HEK293T (cell line): ENCODE results near the gene TREML1.

Source experiments
- ARNT ChIP-seq: fragments of 450-650 bp; IDR thresholded peaks from 2 replicates; pipeline ENCODE4 v1.6.1; 2017; ENCODE audit warnings: mild to moderate bottlenecking
- BHLHE40 ChIP-seq: fragments of 450-650 bp; IDR thresholded peaks from 2 replicates; pipeline ENCODE4 v1.6.1; 2016; ENCODE audit warnings: mild to moderate bottlenecking, moderate library complexity, borderline replicate concordance
- ELF4 ChIP-seq: fragments of 450-650 bp; IDR thresholded peaks from 2 replicates; pipeline ENCODE4 v1.6.1; 2017; ENCODE audit warnings: antibody characterized with exemption
- FOXA1 ChIP-seq: fragments of 450-650 bp; IDR thresholded peaks from 2 replicates; pipeline ENCODE4 v1.6.1; 2016; ENCODE audit warnings: mild to moderate bottlenecking
- FOXK2 ChIP-seq: fragments of 450-650 bp; IDR thresholded peaks from 2 replicates; pipeline ENCODE4 v1.6.1; 2016; ENCODE audit warnings: mild to moderate bottlenecking
- FOXM1 ChIP-seq: fragments of 450-650 bp; IDR thresholded peaks from 2 replicates; pipeline ENCODE4 v1.6.1; 2017; ENCODE audit warnings: mild to moderate bottlenecking, borderline replicate concordance
- L3MBTL2 ChIP-seq: fragments of 450-650 bp; conservative IDR thresholded peaks from 2 replicates; pipeline ENCODE4 v1.6.1; 2016; ENCODE audit warnings: mild to moderate bottlenecking
- LEF1 ChIP-seq: fragments of 450-650 bp; IDR thresholded peaks from 2 replicates; pipeline ENCODE4 v1.6.1; 2017; ENCODE audit warnings: mild to moderate bottlenecking, borderline replicate concordance
- SP1 ChIP-seq: fragments of 450-650 bp; IDR thresholded peaks from 2 replicates; pipeline ENCODE4 v1.6.1; 2017
- SUZ12 ChIP-seq: fragments of 450-650 bp; IDR thresholded peaks from 2 replicates; pipeline ENCODE4 v1.6.1; 2016; ENCODE audit warnings: mild to moderate bottlenecking
- TARDBP ChIP-seq: fragments of 450-650 bp; IDR thresholded peaks from 2 replicates; pipeline ENCODE4 v1.6.1; 2016
- ZNF384 ChIP-seq: fragments of 450-650 bp; IDR thresholded peaks from 2 replicates; pipeline ENCODE4 v1.6.1; 2016

- TF ChIP-seq SP1 (no peak), L3MBTL2 (no peak), ELF4 (no peak), SUZ12 (no peak), FOXK2 (no peak), BHLHE40 (no peak), TARDBP (no peak), ARNT (no peak), LEF1 (no peak), ZNF384 (no peak), FOXA1 (no peak), FOXM1 (no peak)
These were observed 39.7 kb upstream of the TREML1 start for GRCh38 chr6:41193884-41194283.
